ENCODE measurements around the gene SLC25A36.

The SLC25A36 gene

DNA sequence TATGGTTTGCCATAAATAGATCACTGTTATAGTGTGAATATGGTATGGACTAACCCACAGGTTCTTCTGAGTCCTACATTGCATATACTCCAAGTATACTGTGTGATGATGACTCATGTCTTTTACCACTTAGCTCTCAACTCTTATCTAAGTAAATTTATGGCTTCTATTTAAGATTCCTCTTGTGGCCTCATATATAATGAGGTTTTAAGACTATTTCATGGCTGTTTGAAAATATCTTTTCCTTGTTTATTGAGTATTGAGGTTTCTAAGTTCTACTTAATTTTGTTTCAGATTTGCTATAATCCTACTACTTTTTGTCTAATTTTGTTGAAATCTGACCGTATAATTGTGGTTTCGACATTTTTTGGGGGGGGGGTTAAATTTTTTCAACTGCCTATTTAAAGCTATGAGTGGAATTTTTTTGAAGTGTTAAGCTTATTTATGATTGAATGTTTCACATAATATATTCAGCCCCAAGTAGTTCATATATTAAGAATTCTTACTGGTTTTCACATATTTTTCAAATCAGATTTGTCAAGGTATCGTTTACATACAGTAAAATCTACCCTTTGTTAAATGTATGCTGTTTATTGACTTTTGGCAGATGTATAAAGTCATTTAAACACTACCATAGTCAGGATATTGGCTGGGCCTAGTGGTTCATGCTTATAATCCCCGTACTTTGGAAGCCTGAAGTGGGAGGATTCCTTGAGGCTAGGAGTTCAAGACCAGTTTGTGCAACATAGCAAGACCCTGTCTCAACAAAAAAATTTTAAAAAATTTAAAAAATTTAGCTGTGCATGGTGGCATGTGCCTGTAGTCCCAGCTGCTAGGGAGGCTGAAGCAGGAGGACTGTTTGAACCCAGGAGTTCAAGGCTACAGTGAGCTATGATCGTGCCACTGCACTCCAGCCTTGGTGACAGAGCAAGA, 11.7 kb downstream of the SLC25A36 start:
- DNase-seq (ENCODE audit: low read depth in 1 of 2, low spot score in 1 of 2) = peak in 1 of 2 experiments; percentile 12
- Histone ChIP-seq H3K4me3 (replicated peaks; ENCODE audit: insufficient read depth, low read length) (no peak overlapping the region), H3K27ac (replicated peaks) (no peak overlapping the region), H3K27me3 (ENCODE audit: insufficient read depth, poor library complexity, severe bottlenecking) (no peaks in the 10 kb centered on the region)
- TF ChIP-seq POLR2AphosphoS5 (IDR thresholded peaks at IDR 0.05; ENCODE audit: low read depth) (no peak), SPI1 (IDR thresholded peaks at IDR 0.05; ENCODE audit: borderline replicate concordance, low read depth) (no peak), GABPA (IDR thresholded peaks at IDR 0.05; ENCODE audit: low read depth) (no peak)
- TF ChIP-seq, protein P1, sequence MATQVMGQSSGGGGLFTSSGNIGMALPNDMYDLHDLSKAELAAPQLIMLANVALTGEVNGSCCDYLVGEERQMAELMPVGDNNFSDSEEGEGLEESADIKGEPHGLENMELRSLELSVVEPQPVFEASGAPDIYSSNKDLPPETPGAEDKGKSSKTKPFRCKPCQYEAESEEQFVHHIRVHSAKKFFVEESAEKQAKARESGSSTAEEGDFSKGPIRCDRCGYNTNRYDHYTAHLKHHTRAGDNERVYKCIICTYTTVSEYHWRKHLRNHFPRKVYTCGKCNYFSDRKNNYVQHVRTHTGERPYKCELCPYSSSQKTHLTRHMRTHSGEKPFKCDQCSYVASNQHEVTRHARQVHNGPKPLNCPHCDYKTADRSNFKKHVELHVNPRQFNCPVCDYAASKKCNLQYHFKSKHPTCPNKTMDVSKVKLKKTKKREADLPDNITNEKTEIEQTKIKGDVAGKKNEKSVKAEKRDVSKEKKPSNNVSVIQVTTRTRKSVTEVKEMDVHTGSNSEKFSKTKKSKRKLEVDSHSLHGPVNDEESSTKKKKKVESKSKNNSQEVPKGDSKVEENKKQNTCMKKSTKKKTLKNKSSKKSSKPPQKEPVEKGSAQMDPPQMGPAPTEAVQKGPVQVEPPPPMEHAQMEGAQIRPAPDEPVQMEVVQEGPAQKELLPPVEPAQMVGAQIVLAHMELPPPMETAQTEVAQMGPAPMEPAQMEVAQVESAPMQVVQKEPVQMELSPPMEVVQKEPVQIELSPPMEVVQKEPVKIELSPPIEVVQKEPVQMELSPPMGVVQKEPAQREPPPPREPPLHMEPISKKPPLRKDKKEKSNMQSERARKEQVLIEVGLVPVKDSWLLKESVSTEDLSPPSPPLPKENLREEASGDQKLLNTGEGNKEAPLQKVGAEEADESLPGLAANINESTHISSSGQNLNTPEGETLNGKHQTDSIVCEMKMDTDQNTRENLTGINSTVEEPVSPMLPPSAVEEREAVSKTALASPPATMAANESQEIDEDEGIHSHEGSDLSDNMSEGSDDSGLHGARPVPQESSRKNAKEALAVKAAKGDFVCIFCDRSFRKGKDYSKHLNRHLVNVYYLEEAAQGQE (IDR thresholded peaks at IDR 0.05; ENCODE audit: insufficient replicate concordance, low read depth) = no peak

DNA sequence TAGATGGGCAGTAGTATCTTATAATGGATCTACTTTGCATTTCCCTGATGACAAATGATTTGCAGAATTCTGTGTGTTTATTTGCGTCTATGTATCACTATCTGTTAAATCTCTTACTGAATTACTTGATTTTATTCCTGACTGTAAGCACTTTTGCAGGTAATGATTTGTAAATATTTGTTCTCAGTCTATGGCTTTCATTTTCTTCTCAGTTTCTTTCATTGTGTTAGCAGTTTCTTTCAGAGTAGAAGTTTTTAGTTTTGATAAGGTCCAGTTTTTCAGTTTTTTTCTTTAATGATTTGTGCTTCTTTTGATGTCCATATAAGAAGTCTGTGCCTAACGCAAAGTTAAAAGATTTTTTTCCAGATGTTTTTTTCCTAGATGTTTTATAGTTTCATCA, 12.9 kb downstream of the SLC25A36 start:
- Histone ChIP-seq H3K27ac (replicated peaks) (no peak overlapping the region), H3K4me3 (replicated peaks; ENCODE audit: insufficient read depth, low read length) (no peak overlapping the region), H3K27me3 (ENCODE audit: insufficient read depth, poor library complexity, severe bottlenecking) (no peaks in the 10 kb centered on the region)
- no peak for TF ChIP-seq POLR2AphosphoS5 (IDR thresholded peaks at IDR 0.05; ENCODE audit: low read depth)
- no peak for TF ChIP-seq SPI1 (IDR thresholded peaks at IDR 0.05; ENCODE audit: borderline replicate concordance, low read depth)
- TF ChIP-seq, protein P1 (IDR thresholded peaks at IDR 0.05; ENCODE audit: insufficient replicate concordance, low read depth) = no peak
- TF ChIP-seq, protein P2, sequence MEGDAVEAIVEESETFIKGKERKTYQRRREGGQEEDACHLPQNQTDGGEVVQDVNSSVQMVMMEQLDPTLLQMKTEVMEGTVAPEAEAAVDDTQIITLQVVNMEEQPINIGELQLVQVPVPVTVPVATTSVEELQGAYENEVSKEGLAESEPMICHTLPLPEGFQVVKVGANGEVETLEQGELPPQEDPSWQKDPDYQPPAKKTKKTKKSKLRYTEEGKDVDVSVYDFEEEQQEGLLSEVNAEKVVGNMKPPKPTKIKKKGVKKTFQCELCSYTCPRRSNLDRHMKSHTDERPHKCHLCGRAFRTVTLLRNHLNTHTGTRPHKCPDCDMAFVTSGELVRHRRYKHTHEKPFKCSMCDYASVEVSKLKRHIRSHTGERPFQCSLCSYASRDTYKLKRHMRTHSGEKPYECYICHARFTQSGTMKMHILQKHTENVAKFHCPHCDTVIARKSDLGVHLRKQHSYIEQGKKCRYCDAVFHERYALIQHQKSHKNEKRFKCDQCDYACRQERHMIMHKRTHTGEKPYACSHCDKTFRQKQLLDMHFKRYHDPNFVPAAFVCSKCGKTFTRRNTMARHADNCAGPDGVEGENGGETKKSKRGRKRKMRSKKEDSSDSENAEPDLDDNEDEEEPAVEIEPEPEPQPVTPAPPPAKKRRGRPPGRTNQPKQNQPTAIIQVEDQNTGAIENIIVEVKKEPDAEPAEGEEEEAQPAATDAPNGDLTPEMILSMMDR (IDR thresholded peaks at IDR 0.05; ENCODE audit: insufficient read depth, low read length) = no peak
- no peak for TF ChIP-seq GABPA (IDR thresholded peaks at IDR 0.05; ENCODE audit: low read depth)
- no peak for DNase-seq (ENCODE audit: low read depth in 1 of 2, low spot score in 1 of 2)

DNA sequence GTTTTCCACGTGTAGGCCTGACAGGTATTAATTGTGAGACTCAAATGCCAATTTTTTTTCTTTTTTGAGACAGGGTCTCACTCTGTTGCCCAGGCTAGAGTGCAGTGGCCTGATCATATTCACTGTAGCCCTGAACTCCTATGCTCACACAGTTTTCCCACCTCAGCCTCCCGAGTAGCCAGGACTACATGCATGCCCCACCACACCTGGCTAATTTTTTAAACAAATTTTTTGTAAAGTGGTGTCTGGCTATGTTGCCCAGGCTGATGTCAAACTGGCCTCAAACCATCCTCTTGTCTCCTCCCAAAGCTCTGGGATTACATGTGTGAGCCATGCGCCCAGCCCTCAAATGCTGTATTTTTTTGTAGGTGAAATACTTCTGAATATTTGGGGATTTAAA, 14.0 kb downstream of the SLC25A36 start:
- no peak for DNase-seq (ENCODE audit: low read depth in 1 of 2, low spot score in 1 of 2)
- Histone ChIP-seq H3K27ac (replicated peaks) (no peak overlapping the region), H3K4me3 (replicated peaks; ENCODE audit: insufficient read depth, low read length) (no peak overlapping the region), H3K27me3 (ENCODE audit: insufficient read depth, poor library complexity, severe bottlenecking) (no peaks in the 10 kb centered on the region)
- TF ChIP-seq, protein P2 (IDR thresholded peaks at IDR 0.05; ENCODE audit: insufficient read depth, low read length) = no peak
- TF ChIP-seq POLR2AphosphoS5 (IDR thresholded peaks at IDR 0.05; ENCODE audit: low read depth) = no peak

DNA sequence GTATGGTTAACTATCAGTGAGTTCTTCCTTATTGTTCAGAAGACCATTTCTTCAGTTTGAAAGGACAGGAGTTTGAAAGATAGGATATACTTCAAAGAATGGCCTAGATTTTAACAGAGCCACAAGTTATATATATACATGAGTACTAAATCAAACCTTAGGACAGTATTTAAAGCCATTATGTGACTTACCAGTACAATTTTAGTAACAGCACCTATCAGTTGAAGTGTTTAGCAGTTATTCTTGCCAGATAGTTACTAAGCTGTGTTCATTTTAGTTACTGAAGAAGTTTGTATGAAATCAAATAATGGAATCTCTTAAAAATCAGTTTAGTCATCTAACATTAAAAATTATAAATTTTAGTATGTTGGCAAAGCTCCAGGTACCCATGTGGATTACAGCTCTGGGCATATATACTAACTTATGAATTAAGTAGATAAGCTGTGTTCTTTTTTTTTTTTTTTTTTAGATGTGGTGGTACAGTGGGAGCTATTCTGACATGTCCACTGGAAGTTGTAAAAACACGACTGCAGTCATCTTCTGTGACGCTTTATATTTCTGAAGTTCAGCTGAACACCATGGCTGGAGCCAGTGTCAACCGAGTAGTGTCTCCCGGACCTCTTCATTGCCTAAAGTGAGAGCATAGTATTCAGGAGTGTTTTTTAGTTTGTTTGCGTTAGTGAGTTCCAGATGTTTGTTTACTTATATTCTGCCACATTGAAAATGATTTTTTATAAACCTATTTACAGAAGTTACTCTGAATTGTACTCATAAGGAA, 14.6 kb downstream of the SLC25A36 start:
- Histone ChIP-seq H3K27ac (replicated peaks) (no peak overlapping the region), H3K27me3 (ENCODE audit: insufficient read depth, poor library complexity, severe bottlenecking) (no peaks in the 10 kb centered on the region), H3K4me3 (replicated peaks; ENCODE audit: insufficient read depth, low read length) (no peak overlapping the region)
- TF ChIP-seq, protein P1 (IDR thresholded peaks at IDR 0.05; ENCODE audit: insufficient replicate concordance, low read depth) = no peak
- no peak for TF ChIP-seq GABPA (IDR thresholded peaks at IDR 0.05; ENCODE audit: low read depth)
- TF ChIP-seq, protein P2 (IDR thresholded peaks at IDR 0.05; ENCODE audit: insufficient read depth, low read length) = no peak
- TF ChIP-seq SPI1 (IDR thresholded peaks at IDR 0.05; ENCODE audit: borderline replicate concordance, low read depth) = no peak
- TF ChIP-seq POLR2AphosphoS5 (IDR thresholded peaks at IDR 0.05; ENCODE audit: low read depth) = no peak
- DNase-seq (ENCODE audit: low read depth in 1 of 2, low spot score in 1 of 2) = no peak
